HepG2 (cell line): ENCODE results near the gene CASD1. TPM values are rescaled to one million over a fixed set of nuclear protein-coding genes. Genes with fewer than 3 reads are reported as not detected.

Source experiments
- ATAC-seq: fragments of 200-7000 bp; cut with Tn5 transposase; 3 replicates; pipeline ENCODE4 v1.9.1; 2020; ENCODE audit warnings: mild to moderate bottlenecking, moderate library complexity
- BruUV-seq: library from RNA; stranded (reverse); fragments of 400-500 nt; replicated peaks from 2 replicates; lab custom pipeline; 2021; lab: Mats Ljungman, UMichigan
- CTCF ChIA-PET: fragments of 300-600 bp; formaldehyde crosslinking; extraction: SDS; loops from one replicate; lab custom pipeline; 2021; ENCODE audit warnings: low total read pairs, inconsistent platforms, low intra/inter-chr PET ratio; lab: Yijun Ruan, JAX
- POLR2A ChIA-PET: fragments of 350-600 bp; sonication (Branson Sonifier 250); formaldehyde crosslinking; loops from one replicate; lab custom pipeline; 2020; ENCODE audit warnings: antibody characterized with exemption, inconsistent platforms; lab: Yijun Ruan, JAX
- DNase-seq: peaks from one replicate; pipeline ENCODE4 v3.0.0-alpha.2; 2015; ENCODE audit warnings: low spot score
- FAIRE-seq: peaks from 3 replicates; lab custom pipeline; 2011; peaks lifted over from hg19 to GRCh38; lab: Jason Lieb, UNC
- H2AFZ ChIP-seq: one replicate; pipeline ENCODE4 v1.6.1; 2011; ENCODE audit warnings: low read length, inconsistent platforms
- H3K27ac ChIP-seq: fragments of 300-600 bp; 3 replicates; pipeline ENCODE4 v1.8.0; 2011; ENCODE audit warnings: mixed run types, mild to moderate bottlenecking, mixed read lengths, low read length, inconsistent platforms; ENCODE audit not compliant: insufficient read depth; ENCODE audit errors: extremely low read length
- H3K27me3 ChIP-seq, 2 experiments: fragments of 200-600 bp in 1 of 2; 2 replicates in 1 of 2; 3 replicates in 1 of 2; pipeline versions ENCODE4 v1.6.0 to v1.8.0; 2011; ENCODE audit warnings: low read length in 2 of 2, mild to moderate bottlenecking in 2 of 2, moderate library complexity in 2 of 2, inconsistent platforms in 1 of 2; ENCODE audit not compliant: insufficient read depth in 2 of 2, control insufficient read depth in 1 of 2
- H3K36me3 ChIP-seq, 2 experiments: fragments of 200-600 bp in 1 of 2; replicated peaks in 1 of 2; 2 replicates in 1 of 2; 3 replicates in 1 of 2; pipeline versions ENCODE4 v1.5.1 to v1.8.0; 2011; ENCODE audit warnings: low read length in 2 of 2, inconsistent platforms in 1 of 2; ENCODE audit not compliant: insufficient read depth in 2 of 2, control insufficient read depth in 1 of 2
- H3K4me1 ChIP-seq: 2 replicates; pipeline ENCODE4 v1.5.1; 2012; ENCODE audit warnings: low read length, inconsistent platforms; ENCODE audit not compliant: insufficient read depth
- H3K4me2 ChIP-seq: 2 replicates; pipeline ENCODE4 v1.6.0; 2011; ENCODE audit warnings: low read depth, low read length, inconsistent platforms
- H3K4me3 ChIP-seq, 3 experiments: fragments of 200-600 bp in 1 of 3; sonication (generic), shearing (Covaris generic) in 1 of 3; replicated peaks in 1 of 3; 2 replicates each; pipeline ENCODE4 v1.5.1; 2011 to 2016; ENCODE audit warnings: low read length in 3 of 3, inconsistent platforms in 2 of 3, low read depth in 2 of 3, mild to moderate bottlenecking in 2 of 3, control low read depth in 1 of 3, mixed read lengths in 1 of 3; ENCODE audit not compliant: insufficient read depth in 1 of 3
- H3K79me2 ChIP-seq: one replicate; pipeline ENCODE4 v1.6.1; 2011; ENCODE audit warnings: low read length, inconsistent platforms; ENCODE audit not compliant: insufficient read depth
- H3K9ac ChIP-seq: 2 replicates; pipeline ENCODE4 v1.6.0; 2011; ENCODE audit warnings: mild to moderate bottlenecking, low read depth, low read length, inconsistent platforms; ENCODE audit not compliant: insufficient read depth
- H3K9me3 ChIP-seq: 2 replicates; pipeline ENCODE4 v1.5.1; 2012; ENCODE audit warnings: mild to moderate bottlenecking, low read length
- H4K20me1 ChIP-seq: 2 replicates; pipeline ENCODE4 v1.6.0; 2011; ENCODE audit warnings: inconsistent platforms, mild to moderate bottlenecking, low read length, moderate library complexity; ENCODE audit not compliant: insufficient read depth
- ADNP ChIP-seq: sonication (generic); formaldehyde crosslinking; IDR thresholded peaks from 2 replicates; pipeline ENCODE4 v1.4.0; 2020; ENCODE audit warnings: missing genetic modification reagents
- BRF2 ChIP-seq: sonication (generic); formaldehyde crosslinking; IDR thresholded peaks from 2 replicates; pipeline ENCODE4 v1.8.1; 2022; ENCODE audit warnings: mild to moderate bottlenecking, missing genetic modification reagents
- HNRNPL ChIP-seq: fragments of 200-400 bp; formaldehyde crosslinking; IDR thresholded peaks from 2 replicates; pipeline ENCODE4 v1.6.1; 2017; ENCODE audit warnings: mild to moderate bottlenecking, low read depth, low read length
- SAP130 ChIP-seq: IDR thresholded peaks from 2 replicates; pipeline ENCODE4 v1.6.1; 2016; ENCODE audit warnings: low read depth
- ZBTB40 ChIP-seq, 2 experiments: fragments of 450-650 bp in 1 of 2; sonication (generic) in 1 of 2; formaldehyde crosslinking in 1 of 2; IDR thresholded peaks; 2 replicates each; pipeline versions ENCODE4 v1.6.1 to v1.8.0; 2016 to 2022; ENCODE audit warnings: antibody characterized with exemption in 1 of 2, mild to moderate bottlenecking in 1 of 2, missing genetic modification reagents in 1 of 2
- WGBS: methylation state at CpG from one replicate; pipeline ENCODE4 v1.1.6; 2017; ENCODE audit warnings: low lambda C conversion rate; 5-methylcytosine and 5-hydroxymethylcytosine counted together
- in situ Hi-C: cut with HindIII; loops from 2 replicates; pipeline ENCODE4 v1.10.0; 2017; ENCODE audit warnings: low pct_unique_long_range_greater_than_20kb; ENCODE audit not compliant: extremely low pct_ligation_motif_present
- intact Hi-C: fragments of 100-400 bp; cut with micrococcal nuclease; formaldehyde crosslinking; loops from one replicate; pipeline ENCODE4 v1.10.0; 2022; ENCODE audit not compliant: unreplicated experiment
- polyA plus RNA-seq, 8 experiments: library from polyadenylated mRNA; depleted of rRNA in 3 of 8; stranded (reverse) in 7 of 8; unstranded in 1 of 8; fragments of >200 nt; fragmentation: Illumina TruSeq in 4 of 8; extraction: Trizol in 4 of 8; gene quantifications; 2 replicates each; pipeline versions ENCODE4 v1.2.1 to v1.2.3, GENCODE V29; 2011 to 2016; ENCODE audit warnings: low read depth in 4 of 8, missing spikeins in 1 of 8, mixed read lengths in 1 of 8; ENCODE audit not compliant: insufficient read depth in 1 of 8
- total RNA-seq, 5 experiments: library from RNA; depleted of rRNA; stranded (reverse); fragments of >200 nt; fragmentation: Illumina TruSeq; extraction: Trizol; gene quantifications; 2 replicates each; pipeline ENCODE4 v1.2.3, GENCODE V29; 2016; ENCODE audit warnings: low read depth in 1 of 5

CASD1 gene
- total and polyA plus RNA-seq, 2 of the 13 experiments (the other 11 are each of a cell fraction or from before 2014, with no cell fraction given), result 22.9 to 32.6 TPM

GRCh38 chr7:94511718-94512117 lies 2.1 kb downstream of the CASD1 start:
- H3K27me3 ChIP-seq, result no peaks in the 10 kb centered on the region
- peaks cover 75% of the 10 kb centered on the region for H3K4me1 ChIP-seq
- no TSS peak for BruUV-seq
- CTCF ChIA-PET, result no interaction called here
- DNase-seq, result no peak
- FAIRE-seq, result no peak
- no peak overlapping the region for H3K27ac ChIP-seq
- peak overlapping the region; percentile 66 to 83 (median 83); a peak in 5 of 6 replicates for H3K4me3 ChIP-seq
- H4K20me1 ChIP-seq, result peaks cover 7% of the 10 kb centered on the region
- no peak overlapping the region for H2AFZ ChIP-seq
- TF ChIP-seq ADNP (CRISPR knock-in tag) (no peak), BRF2 (CRISPR knock-in tag) (no peak), SAP130 (CRISPR knock-in tag) (peak; percentile 22; the same call in 1 of the 2 replicates), HNRNPL (no peak)
- TF ChIP-seq, all 625 proteins: peak for 1
- no peak for ATAC-seq
- no peaks in the 10 kb centered on the region for H3K36me3 ChIP-seq
- intact Hi-C loops (loop anchor here (5.0 kb wide), 1 partner anchor 59 kb away; no protein-coding TSS in a partner anchor), in situ Hi-C loops (no loop called here)
- peak overlapping the region; percentile 96; the same call in 1 of the 2 replicates for H3K9ac ChIP-seq
- peaks cover 64% of the 10 kb centered on the region for H3K79me2 ChIP-seq
- H3K4me2 ChIP-seq, result peak overlapping the region; percentile 82
- H3K9me3 ChIP-seq, result no peaks in the 10 kb centered on the region
- POLR2A ChIA-PET, result interaction anchor here (1.2 kb wide), 1 partner anchor 146 kb away, joined by 3 read pairs; no protein-coding TSS in a partner anchor

GRCh38 chr7:94512735-94513564 lies 3.3 kb downstream of the CASD1 start:
- no peak for FAIRE-seq
- peaks cover 62% of the 10 kb centered on the region for H3K4me1 ChIP-seq
- H4K20me1 ChIP-seq, result peaks cover 7% of the 10 kb centered on the region
- H3K27ac ChIP-seq, result no peak overlapping the region
- POLR2A ChIA-PET, result no interaction called here
- no peak overlapping the region for H2AFZ ChIP-seq
- peak overlapping the region in 1 of 3 experiments; percentile 11; a peak in 2 of 6 replicates for H3K4me3 ChIP-seq
- CTCF ChIA-PET, result no interaction called here
- no peak for ATAC-seq
- 0 out of 2 replicates have a peak overlapping the region, but pooled peaks have one; percentile 13 for H3K9ac ChIP-seq
- WGBS, result 87% methylated on average over 11 of the region's 11 CpGs
- in situ Hi-C loops (no loop called here), intact Hi-C loops (loop anchor here (5.0 kb wide), 1 partner anchor 61 kb away; no protein-coding TSS in a partner anchor)
- H3K4me2 ChIP-seq, result peak overlapping the region; percentile 82
- DNase-seq, result no peak
- no peaks in the 10 kb centered on the region for H3K9me3 ChIP-seq
- peaks cover 2 to 6% of the 10 kb centered on the region in 2 experiments; a peak in 4 of 5 replicates for H3K36me3 ChIP-seq
- peaks cover 71% of the 10 kb centered on the region for H3K79me2 ChIP-seq
- no TSS peak for BruUV-seq
- H3K27me3 ChIP-seq, result no peaks in the 10 kb centered on the region
- TF ChIP-seq ZBTB40 (IDR thresholded peaks at IDR 0.05) (no peak), ZBTB40 (CRISPR knock-in tag; IDR thresholded peaks at IDR 0.05) (0 out of 2 replicates have a peak, but pooled peaks have one; percentile 25)
